Subcutaneous adipose tissue (tissue), 4 donors: Measurements from ENCODE around the gene LETM1. TPM values are rescaled to one million over a fixed set of nuclear protein-coding genes. Genes with fewer than 3 reads are reported as not detected.

Experiments used
- CTCF ChIP-seq: fragments of 450-650 bp; IDR thresholded peaks from one replicate; pipeline ENCODE4 v1.5.1; 2016; ENCODE audit warnings: low read depth, mild to moderate bottlenecking, control low read depth, antibody characterized with exemption, moderate library complexity
- total RNA-seq, 4 donors: library from RNA; depleted of rRNA; stranded (reverse); fragments of >200 nt; gene quantifications; one replicate each; pipeline ENCODE4 v1.1.0, GENCODE V29; 2016

Gene LETM1
- total RNA-seq, 4 donors from 2014 or later = 26.9 to 88.9 (median 30.0) TPM

DNA sequence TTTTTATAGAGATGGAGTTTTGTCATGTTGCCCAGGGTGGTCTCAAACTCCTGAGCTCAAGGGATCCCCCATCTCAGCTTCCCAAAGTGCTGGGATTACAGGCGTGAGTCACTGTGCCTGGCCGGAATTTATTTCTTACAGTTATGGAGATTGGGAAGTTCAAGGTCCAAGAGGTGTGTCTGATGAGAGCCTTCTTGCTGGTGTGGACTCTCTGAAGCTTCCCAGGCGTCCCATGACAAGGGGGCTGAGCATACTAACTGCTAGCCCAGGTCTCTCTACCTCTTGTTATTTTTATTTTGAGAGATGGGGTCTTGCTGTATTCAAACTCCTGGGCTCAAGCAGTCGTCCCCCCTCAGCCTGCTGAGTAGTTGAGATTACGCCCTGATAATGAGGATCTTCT, 12.3 kb upstream of the LETM1 start:
- TF ChIP-seq CTCF = no peak

GRCh38 chr4:1866189-1866661, 10.3 kb upstream of the LETM1 start:
- TF ChIP-seq CTCF = no peak

DNA sequence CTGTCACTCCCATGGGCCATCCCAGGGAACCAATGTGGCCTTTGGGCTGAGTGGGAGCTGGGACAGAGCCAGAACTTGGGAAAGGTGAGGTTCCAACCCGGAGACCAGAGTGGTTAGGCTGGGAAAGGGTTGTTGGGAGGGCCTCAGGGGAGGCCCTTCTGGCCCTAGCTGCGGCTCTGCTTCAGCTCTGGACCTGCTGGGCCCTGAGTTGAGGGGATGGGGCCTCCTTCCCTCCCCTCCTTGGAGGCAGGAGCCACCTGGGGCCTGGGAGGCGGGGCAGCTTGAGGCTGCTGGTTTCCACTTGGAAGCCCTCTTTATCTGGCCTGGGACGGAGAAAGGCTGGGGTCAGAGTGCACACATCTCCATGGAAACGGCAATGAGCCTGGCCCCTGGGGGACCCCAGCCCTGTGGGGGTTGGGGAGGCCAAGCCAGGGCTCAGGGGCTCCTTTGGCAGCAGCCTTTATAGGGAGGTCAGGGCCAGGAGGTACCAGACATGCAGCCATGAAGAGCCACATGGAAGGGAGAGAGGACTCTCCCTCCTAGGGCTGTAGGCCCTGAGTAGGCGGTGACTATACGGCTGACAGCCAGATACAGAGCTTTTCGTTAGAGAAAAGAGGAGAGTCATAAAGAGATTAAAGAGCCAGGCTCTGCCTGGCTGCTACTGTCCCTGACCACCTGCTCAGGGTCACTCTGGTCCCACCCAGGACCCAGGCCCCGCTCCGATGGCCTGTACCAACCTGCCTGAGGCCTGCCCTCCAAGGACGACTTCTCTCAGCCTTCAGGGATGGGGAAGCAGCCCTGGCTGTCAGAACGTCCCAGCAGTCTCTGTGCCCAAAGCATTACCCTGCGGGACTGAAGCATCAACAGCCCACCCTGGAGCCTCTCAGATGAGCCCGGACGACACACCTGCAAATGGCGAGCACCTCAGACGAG, 8.4 kb upstream of the LETM1 start:
- TF ChIP-seq CTCF = no peak

DNA sequence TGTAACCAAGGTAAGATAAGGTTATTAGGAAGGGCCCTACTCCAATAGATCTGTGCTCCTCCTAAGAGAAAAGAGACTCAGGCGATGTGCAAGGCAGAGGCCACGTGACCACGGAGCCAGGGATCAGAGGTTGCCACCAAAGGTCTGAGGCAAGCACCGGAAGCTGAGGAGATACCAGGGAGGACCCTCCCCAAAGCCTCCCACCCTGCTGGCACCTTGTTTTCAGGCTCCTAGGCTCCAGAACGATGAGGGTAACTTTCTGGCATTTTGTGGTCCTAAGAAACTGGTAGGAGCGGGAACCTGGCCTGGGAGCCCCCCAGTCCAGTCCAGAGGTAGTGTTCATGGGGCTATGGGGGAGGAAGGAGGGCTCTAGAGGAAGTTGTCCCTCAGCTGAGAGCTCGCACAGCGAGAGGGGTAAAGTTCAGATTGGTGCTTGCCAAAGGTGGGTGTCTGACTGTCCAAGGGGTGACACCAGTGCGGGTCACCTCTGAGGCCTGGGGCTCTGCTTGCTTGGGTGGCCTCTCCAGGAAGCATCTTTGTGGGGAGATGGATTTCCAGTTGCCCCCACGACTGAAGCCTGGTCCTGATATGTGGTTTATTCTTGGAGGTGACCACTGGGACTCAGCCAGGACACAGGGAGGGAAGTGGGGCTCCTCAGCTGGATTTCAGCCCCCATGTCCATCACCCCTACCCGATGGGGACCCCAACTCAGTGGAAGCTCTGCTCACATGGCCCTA, 7.5 kb upstream of the LETM1 start:
- no peak for TF ChIP-seq CTCF

DNA sequence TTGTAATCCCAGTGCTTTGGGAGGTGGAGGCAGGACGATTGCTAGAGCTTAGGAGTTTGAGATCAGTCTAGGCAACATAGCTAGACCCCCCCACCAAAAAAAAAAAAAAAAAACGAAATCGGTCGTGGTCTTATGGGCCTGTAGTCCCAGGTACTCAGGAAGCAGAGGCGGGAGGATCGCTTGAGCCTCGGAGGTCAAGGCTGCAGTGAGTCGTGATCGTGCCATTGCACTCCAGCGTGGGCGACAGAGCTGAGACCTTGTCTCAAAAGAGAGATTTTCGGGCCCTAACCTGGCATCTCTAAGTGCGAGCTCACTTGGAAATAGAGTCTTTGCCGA, 7.0 kb upstream of the LETM1 start:
- no peak for TF ChIP-seq CTCF

- TF ChIP-seq CTCF = no peak
These were observed 6.3 kb upstream of the LETM1 start for GRCh38 chr4:1862055-1862911.
